HG02763 (cell line): ENCODE measurements around the gene PDE1C.

ENCODE experiments used
- ATAC-seq: cut with Tn5 transposase; IDR thresholded peaks from one replicate; pipeline ENCODE4 v1.9.1; 2021; ENCODE audit warnings: mild to moderate bottlenecking, moderate library complexity; ENCODE audit not compliant: unreplicated experiment

Gene PDE1C

DNA sequence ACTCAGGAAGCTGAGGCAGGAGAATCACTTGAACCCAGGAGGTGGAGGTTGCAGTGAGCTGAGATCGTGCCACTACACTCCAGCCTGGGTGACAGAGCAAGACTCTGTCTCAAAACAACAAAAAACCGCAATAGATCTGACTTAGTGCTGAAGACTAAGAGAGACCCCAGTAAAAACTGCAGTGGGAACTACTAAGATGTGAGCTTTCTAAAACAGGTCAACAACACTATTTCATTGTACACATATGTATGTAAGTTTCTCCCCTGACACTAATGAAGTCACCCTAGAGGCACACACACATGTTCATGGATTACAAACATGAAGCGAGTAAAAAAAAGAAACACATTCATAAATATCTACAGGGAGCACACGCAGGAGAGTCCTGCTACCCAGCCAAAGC is 68.3 kb downstream of the PDE1C start:
- no peak for ATAC-seq

- ATAC-seq: no peak
These were observed 72.8 kb downstream of the PDE1C start for GRCh38 chr7:31997423-31997822.

DNA sequence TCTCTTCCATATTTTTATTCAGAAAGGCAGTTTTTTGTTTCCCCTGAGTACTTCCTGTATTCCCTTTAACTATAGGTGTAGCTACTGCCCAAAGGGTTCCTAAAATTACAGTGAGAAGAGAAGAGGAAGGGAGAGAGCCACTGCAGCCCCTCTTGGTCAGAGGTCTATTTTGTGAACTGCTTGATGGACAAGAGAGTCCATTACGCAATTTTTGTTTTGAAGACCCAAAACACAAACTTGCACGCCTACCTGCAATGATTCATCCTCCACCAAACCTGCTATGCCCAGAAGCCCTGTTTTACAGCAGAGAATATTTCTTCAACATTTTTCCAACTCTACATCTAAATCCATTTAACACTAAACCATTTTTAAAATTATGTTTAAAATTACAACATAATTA is 75.1 kb downstream of the PDE1C start:
- ATAC-seq: no peak

- no peak for ATAC-seq
These were observed 78.4 kb downstream of the PDE1C start for GRCh38 chr7:31991846-31992245.

- ATAC-seq: no peak
These were observed 78.8 kb downstream of the PDE1C start for GRCh38 chr7:31991406-31991805.

GRCh38 chr7:31986878-31987518 is 83.2 kb downstream of the PDE1C start:
- no peak for ATAC-seq

DNA sequence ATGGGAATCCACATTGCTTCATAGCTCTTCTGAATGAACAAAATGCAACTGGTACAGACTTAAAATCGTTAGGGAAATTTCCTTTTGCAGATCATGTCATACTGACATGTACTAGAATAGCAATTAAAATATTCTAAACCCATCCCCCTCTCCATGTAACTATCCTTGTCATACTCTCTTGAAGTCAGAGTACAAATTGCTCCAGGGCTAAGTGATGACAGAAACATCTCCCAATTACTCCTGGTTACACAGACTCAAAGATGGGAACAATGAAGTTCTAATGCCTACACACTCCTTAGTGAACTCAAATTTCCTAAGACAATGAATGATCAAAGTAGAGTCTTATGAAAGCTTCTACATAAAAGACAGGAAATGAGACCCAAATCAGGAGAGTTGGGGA is 87.2 kb downstream of the PDE1C start:
- ATAC-seq: no peak

GRCh38 chr7:31981874-31982390 is 88.3 kb downstream of the PDE1C start:
- ATAC-seq: no peak

DNA sequence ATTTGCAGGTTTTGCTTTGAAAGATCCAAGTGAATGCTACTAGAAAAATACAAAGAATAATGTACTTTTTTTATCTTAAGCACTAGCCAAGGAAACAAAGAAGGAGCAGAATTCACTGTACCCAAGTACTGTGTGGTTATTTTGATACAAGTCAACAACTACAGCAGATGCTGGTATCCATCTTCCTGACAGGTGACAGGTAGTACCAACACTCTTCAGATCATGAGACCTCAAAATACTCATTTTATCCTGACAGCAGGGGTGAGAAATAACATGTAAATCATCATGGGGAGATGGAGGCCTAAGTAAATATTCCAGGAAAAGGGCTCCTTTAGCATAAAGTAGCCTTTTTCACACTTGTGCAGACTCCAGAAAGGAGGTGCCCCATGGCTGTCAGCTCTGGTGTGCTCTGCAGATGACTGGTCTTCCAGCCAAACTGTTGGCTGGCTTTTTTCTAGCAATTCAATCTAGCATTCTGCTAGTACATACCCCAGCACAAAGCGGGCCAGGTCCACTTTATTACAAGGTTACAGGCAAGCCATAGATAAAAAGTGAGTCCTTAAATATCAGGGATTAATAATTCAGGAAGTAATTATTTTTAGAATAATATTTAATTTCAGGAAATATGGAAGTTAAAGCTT is 90.4 kb downstream of the PDE1C start:
- ATAC-seq: no peak

DNA sequence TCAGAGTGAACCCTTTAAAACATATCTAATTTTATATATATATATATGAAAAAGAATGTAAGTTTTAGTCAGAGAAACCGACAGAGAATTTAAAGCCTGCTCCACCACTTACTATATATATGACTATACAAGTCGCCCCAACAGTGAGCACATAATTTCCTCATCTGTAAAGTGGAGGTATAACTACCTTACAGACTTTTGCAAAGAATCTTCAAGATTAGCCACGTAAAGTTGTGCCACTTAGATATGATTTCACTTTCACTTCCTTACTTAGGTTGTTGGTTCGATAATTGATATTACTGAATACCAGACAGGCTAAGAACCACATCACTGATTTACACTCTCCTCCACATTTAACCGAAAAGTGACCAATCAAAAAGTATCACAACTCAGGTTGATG is 94.7 kb downstream of the PDE1C start:
- no peak for ATAC-seq

DNA sequence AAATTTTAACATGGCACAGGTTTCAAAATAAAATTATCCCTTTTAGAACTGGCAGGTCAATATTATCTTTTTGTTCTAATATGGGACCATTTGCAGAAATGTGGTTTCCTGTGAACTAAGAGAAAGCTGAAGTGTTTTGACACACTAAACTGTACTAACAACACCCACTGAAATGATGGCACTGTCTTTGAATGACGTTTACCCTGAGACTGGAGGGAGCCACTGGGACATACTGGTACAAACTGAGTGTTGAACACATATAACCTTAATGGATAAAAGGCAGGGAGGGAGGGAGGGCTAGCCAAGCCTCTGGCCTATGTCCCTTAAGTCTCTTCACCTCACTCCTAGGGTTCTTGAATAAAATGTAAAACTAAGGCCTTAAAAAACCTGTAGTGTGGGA is 95.9 kb downstream of the PDE1C start:
- ATAC-seq: no peak

GRCh38 chr7:31971049-31971667 is 99.0 kb downstream of the PDE1C start:
- no peak for ATAC-seq

DNA sequence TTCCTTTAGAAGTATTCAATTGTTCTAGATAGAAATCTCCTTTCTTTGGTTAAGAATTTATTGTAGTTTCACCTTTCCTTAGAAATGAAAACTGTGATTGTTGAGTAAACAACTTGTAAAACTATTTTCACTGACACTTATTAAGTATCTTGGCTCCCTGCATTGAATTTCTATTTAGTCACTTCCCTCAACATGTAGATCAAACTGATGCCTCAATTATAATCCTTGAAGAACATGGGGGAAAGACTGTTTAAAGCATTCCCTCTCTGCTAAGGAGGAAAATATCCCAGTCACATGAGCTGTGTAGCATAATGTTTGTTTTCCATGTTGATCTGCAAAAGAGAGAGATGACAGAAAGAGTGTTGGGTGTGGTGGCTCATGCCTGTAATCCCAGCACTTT is 99.7 kb downstream of the PDE1C start:
- no peak for ATAC-seq

- ATAC-seq: no peak
These were observed 106.5 kb downstream of the PDE1C start for GRCh38 chr7:31963569-31964175.

DNA sequence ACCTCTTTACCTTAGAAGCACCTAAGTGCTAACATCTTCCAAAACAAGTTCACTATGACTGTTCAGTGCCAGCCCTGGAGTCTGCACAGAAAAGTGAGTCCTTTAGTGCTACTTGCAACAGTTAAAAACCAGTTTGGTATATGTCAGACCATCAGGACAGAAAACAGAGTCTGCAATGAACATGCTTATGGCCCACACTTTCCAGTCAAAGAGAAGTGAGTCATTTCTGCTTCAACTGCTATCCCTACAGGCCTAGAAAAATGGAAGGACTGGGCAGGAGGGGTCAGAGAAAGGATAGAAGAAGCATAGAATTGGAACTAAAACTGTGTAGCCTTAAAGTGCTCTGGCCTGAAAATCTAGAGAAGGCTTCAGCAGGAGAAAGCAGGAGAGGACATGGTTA is 108.0 kb downstream of the PDE1C start:
- ATAC-seq: no peak

DNA sequence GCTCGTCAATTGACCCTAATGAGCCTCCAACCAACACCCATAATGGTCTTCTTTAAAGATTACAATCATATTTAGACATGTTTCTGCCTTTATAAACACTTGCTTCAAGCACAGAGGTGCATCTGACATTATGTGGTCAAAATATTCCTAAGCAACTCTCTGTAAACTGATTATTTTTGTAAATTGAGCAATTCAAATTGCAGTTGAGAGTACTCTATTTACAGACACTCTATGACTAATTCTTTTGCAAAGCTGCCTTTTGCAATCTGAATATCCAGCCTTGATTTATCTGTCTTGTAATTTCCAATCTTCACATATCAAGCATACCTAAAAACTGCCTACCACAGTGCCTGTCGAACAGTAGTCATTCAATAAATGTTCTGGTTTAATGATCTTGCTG is 112.0 kb downstream of the PDE1C start:
- ATAC-seq: no peak

GRCh38 chr7:31957756-31958155 is 112.5 kb downstream of the PDE1C start:
- ATAC-seq: no peak

GRCh38 chr7:31957090-31957720 is 113.0 kb downstream of the PDE1C start:
- no peak for ATAC-seq

- ATAC-seq: no peak
These were observed 114.6 kb downstream of the PDE1C start for GRCh38 chr7:31955641-31956040.

DNA sequence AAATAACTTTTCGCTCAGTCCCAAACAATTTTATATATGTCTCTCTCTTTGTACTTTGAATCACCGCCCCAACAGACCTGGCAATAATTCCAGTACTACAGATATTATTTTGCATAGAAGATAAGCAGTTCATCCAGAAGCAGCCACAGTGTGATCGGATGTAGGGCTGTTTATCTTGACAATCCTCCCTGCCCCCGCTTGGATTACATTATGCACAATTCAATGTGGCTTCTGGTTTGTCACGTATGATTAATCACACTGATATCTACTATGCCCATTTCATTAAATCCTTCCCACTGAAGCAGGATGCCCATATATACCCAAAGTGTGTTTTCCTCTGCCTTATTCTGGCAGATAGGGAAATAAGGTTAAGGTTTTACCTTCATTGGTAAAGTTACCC is 115.2 kb downstream of the PDE1C start:
- ATAC-seq: no peak

DNA sequence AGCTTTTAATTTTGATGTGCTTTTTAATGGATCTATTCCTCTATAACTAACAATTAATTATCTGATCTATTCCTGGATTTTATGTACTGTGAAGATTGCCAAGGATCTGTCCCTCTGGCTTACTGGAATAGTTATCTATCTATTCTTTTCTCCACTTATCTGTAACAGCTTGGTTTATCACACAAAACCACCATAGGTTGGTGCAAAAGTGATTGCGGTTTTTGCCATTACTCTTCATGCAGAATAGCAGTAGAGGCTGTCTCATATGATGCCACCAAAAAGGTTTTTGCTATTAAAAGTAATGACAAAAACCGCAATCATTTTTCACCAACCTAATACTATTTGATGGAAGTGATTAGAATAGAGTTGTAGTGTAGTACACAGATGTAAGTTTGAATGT is 115.7 kb downstream of the PDE1C start:
- ATAC-seq: no peak
